ENCODE results near the gene SCAP. TPM values are rescaled to one million over a fixed set of nuclear protein-coding genes. Genes with fewer than 3 reads are reported as not detected.

SCAP gene
- total and polyA plus RNA-seq, 12 donors, result 31.7 to 56.7 (median 40.4) TPM

- no peak for ATAC-seq
- DNase-seq, result no peak
- Histone ChIP-seq H3K4me3 (no peak overlapping the region), H3K9me3 (no peaks in the 10 kb centered on the region), H3K27me3 (no peaks in the 10 kb centered on the region), H3K36me3 (peaks cover 0 to 37% (median 0%) of the 10 kb centered on the region in 9 donors), H3K4me1 (peaks cover 8 to 44% (median 30%) of the 10 kb centered on the region in 9 donors), H3K27ac (no peak overlapping the region)
- intact Hi-C loops (cut with DNase I), result no loop called here
- TF ChIP-seq CTCF (IDR thresholded peaks at IDR 0.05), result no peak
- 89 to 91% methylated on average over 4 of the region's 4 CpGs for WGBS, 2 donors
These were observed 91.3 kb downstream of the SCAP start for GRCh38 chr3:47384425-47384824.

- no peaks in the 10 kb centered on the region for H3K27me3 ChIP-seq
- peaks cover 8 to 56% (median 36%) of the 10 kb centered on the region in 9 donors for H3K4me1 ChIP-seq
- H3K36me3 ChIP-seq, result peaks cover 0 to 15% (median 0%) of the 10 kb centered on the region in 9 donors
- H3K27ac ChIP-seq, result peak overlapping the region; percentile 83 to 97 (median 94)
- no peak for TF ChIP-seq CTCF (IDR thresholded peaks at IDR 0.05)
- intact Hi-C loops (cut with DNase I), result no loop called here
- ATAC-seq (peak; percentile 81 to 87 (median 84)), DNase-seq (peak; percentile 83 to 85)
- peak overlapping the region; percentile 70 to 96 (median 92) for H3K4me3 ChIP-seq
- WGBS, 2 donors, result 6 to 8% methylated on average over 44 of the region's 44 CpGs
- no peaks in the 10 kb centered on the region for H3K9me3 ChIP-seq
These were observed 94.2 kb downstream of the SCAP start for GRCh38 chr3:47381317-47382157.

GRCh38 chr3:47380601-47381316 is 95.0 kb downstream of the SCAP start, which contains the start of gene PTPN23:
PTPN23 (plus strand) TSS chr3:47381021; CDS start chr3:47381097, 76 bp downstream.
- intact Hi-C loops (cut with DNase I), result no loop called here
- TF ChIP-seq CTCF (IDR thresholded peaks at IDR 0.05), result no peak

GRCh38 chr3:47380026-47380600 is 95.6 kb downstream of the SCAP start:
- intact Hi-C loops (cut with DNase I), result no loop called here
- DNase-seq (peak in 1 of 2 donors; percentile 18), ATAC-seq (peak in 1 of 8 donors; percentile 33)
- peak overlapping the region; percentile 49 to 97 (median 94) for H3K27ac ChIP-seq
- peaks cover 7 to 52% (median 33%) of the 10 kb centered on the region in 9 donors for H3K4me1 ChIP-seq
- peak overlapping the region; percentile 68 to 94 (median 88) for H3K4me3 ChIP-seq
- 11 to 13% methylated on average over 23 of the region's 23 CpGs for WGBS, 2 donors
- H3K36me3 ChIP-seq, result peaks cover 0 to 6% (median 0%) of the 10 kb centered on the region in 9 donors
- TF ChIP-seq CTCF (IDR thresholded peaks at IDR 0.05), result peak in 1 of 9 donors; percentile 6
- no peaks in the 10 kb centered on the region for H3K9me3 ChIP-seq
- H3K27me3 ChIP-seq, result no peaks in the 10 kb centered on the region

More at GRCh38 chr3:47380601-47381316, 95.0 kb downstream of the SCAP start, which contains the start of gene PTPN23:
- WGBS, 2 donors, result 0 to 1% methylated on average over 59 to 61 of the region's 61 CpGs
- DNase-seq, result peak; percentile 99
- Histone ChIP-seq H3K36me3 (peaks cover 0 to 10% (median 0%) of the 10 kb centered on the region in 9 donors), H3K4me3 (peak within 1 kb of the TSS; percentile 70 to 96 (median 92)), H3K4me1 (peaks cover 8 to 56% (median 36%) of the 10 kb centered on the region in 9 donors), H3K9me3 (no peaks in the 10 kb centered on the region), H3K27ac (peak within 1 kb of the TSS; percentile 83 to 97 (median 94)), H3K27me3 (no peaks in the 10 kb centered on the region)
- ATAC-seq, result peak; percentile 92 to 97 (median 94)

All from heart right ventricle (tissue), 16 donors.